ENCODE results near the gene RFTN1.

- no peak for TF ChIP-seq CTCF (IDR thresholded peaks at IDR 0.05)
- no peak for TF ChIP-seq POLR2A (IDR thresholded peaks at IDR 0.05)
These were observed 155.2 kb downstream of the RFTN1 start for GRCh38 chr3:16358336-16358735.

Data from testis (tissue), 2 donors.